ENCODE results near the gene ANKRD63. TPM values are rescaled to one million over a fixed set of nuclear protein-coding genes. Genes with fewer than 3 reads are reported as not detected.

The ANKRD63 gene
- total RNA-seq, 1 experiment from 2014 or later = 1.2 TPM

DNA sequence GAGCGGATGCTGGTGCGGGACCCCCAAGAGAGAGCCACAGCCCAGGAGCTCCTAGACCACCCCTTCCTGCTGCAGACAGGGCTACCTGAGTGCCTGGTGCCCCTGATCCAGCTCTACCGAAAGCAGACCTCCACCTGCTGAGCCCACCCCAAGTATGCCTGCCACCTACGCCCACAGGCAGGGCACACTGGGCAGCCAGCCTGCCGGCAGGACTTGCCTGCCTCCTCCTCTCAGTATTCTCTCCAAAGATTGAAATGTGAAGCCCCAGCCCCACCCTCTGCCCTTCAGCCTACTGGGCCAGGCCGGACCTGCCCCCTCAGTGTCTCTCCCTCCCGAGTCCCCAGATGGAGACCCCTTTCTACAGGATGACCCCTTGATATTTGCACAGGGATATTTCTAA lies 6.9 kb downstream of the ANKRD63 start (continued):
- TF ChIP-seq, protein P1, sequence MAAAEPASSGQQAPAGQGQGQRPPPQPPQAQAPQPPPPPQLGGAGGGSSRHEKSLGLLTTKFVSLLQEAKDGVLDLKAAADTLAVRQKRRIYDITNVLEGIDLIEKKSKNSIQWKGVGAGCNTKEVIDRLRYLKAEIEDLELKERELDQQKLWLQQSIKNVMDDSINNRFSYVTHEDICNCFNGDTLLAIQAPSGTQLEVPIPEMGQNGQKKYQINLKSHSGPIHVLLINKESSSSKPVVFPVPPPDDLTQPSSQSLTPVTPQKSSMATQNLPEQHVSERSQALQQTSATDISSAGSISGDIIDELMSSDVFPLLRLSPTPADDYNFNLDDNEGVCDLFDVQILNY (CRISPR knock-in tag; IDR thresholded peaks at IDR 0.05) = no peak
- no peak for TF ChIP-seq NR2C2 (CRISPR knock-in tag; IDR thresholded peaks at IDR 0.05)

DNA sequence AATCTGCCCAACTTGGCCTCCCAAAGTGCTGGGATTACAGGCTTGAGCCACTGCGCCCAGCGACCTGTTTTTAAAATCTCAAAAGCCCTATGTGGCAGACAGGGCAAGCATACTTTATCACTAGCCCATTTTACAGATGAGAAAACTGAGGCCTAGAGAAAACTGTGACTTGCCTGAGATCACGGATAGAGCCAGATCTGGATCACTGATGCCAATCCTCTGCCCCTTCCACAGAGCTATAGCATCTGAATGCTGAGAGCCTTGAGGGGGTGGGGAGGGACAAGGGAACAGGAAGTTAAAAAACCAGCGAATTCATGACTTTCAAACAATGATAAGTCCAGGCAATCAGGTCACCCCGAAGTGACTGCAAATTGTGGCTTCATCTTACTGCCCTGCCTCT lies 7.3 kb downstream of the ANKRD63 start:
- Mint-ChIP-seq H3K4me1 (peaks cover 31% of the 10 kb centered on the region), H3K4me3 (no peak overlapping the region), H3K9me3 (no peaks in the 10 kb centered on the region), H3K27me3 (ENCODE audit: low read depth) (peaks cover 26% of the 10 kb centered on the region), H3K27ac (no peak overlapping the region), H3K36me3 (no peaks in the 10 kb centered on the region)
- no peak for ATAC-seq
- TF ChIP-seq, protein P2, sequence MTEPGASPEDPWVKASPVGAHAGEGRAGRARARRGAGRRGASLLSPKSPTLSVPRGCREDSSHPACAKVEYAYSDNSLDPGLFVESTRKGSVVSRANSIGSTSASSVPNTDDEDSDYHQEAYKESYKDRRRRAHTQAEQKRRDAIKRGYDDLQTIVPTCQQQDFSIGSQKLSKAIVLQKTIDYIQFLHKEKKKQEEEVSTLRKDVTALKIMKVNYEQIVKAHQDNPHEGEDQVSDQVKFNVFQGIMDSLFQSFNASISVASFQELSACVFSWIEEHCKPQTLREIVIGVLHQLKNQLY (CRISPR knock-in tag; IDR thresholded peaks at IDR 0.05) = no peak
- no peak for TF ChIP-seq TP53 (CRISPR knock-in tag; IDR thresholded peaks at IDR 0.05)
- TF ChIP-seq, protein P3, sequence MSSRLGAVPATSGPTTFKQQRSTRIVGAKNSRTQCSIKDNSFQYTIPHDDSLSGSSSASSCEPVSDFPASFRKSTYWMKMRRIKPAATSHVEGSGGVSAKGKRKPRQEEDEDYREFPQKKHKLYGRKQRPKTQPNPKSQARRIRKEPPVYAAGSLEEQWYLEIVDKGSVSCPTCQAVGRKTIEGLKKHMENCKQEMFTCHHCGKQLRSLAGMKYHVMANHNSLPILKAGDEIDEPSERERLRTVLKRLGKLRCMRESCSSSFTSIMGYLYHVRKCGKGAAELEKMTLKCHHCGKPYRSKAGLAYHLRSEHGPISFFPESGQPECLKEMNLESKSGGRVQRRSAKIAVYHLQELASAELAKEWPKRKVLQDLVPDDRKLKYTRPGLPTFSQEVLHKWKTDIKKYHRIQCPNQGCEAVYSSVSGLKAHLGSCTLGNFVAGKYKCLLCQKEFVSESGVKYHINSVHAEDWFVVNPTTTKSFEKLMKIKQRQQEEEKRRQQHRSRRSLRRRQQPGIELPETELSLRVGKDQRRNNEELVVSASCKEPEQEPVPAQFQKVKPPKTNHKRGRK (CRISPR knock-in tag; IDR thresholded peaks at IDR 0.05; ENCODE audit: borderline replicate concordance) = no peak
- TF ChIP-seq NFYB (CRISPR knock-in tag; conservative IDR thresholded peaks at IDR 0.05; ENCODE audit: low read depth) = no peak
- TF ChIP-seq, protein P4, sequence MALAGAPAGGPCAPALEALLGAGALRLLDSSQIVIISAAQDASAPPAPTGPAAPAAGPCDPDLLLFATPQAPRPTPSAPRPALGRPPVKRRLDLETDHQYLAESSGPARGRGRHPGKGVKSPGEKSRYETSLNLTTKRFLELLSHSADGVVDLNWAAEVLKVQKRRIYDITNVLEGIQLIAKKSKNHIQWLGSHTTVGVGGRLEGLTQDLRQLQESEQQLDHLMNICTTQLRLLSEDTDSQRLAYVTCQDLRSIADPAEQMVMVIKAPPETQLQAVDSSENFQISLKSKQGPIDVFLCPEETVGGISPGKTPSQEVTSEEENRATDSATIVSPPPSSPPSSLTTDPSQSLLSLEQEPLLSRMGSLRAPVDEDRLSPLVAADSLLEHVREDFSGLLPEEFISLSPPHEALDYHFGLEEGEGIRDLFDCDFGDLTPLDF (CRISPR knock-in tag; IDR thresholded peaks at IDR 0.05) = no peak
- TF ChIP-seq OVOL2 (CRISPR knock-in tag; IDR thresholded peaks at IDR 0.05; ENCODE audit: borderline replicate concordance) = no peak
- no peak for TF ChIP-seq NR1H2 (CRISPR knock-in tag; IDR thresholded peaks at IDR 0.05)
- TF ChIP-seq GTF2I (CRISPR knock-in tag; conservative IDR thresholded peaks at IDR 0.05) = no peak
- TF ChIP-seq TEAD4 (CRISPR knock-in tag; IDR thresholded peaks at IDR 0.05) = no peak
- TF ChIP-seq CBFB (CRISPR knock-in tag; IDR thresholded peaks at IDR 0.05; ENCODE audit: low read depth) = no peak
- TF ChIP-seq, protein P5, sequence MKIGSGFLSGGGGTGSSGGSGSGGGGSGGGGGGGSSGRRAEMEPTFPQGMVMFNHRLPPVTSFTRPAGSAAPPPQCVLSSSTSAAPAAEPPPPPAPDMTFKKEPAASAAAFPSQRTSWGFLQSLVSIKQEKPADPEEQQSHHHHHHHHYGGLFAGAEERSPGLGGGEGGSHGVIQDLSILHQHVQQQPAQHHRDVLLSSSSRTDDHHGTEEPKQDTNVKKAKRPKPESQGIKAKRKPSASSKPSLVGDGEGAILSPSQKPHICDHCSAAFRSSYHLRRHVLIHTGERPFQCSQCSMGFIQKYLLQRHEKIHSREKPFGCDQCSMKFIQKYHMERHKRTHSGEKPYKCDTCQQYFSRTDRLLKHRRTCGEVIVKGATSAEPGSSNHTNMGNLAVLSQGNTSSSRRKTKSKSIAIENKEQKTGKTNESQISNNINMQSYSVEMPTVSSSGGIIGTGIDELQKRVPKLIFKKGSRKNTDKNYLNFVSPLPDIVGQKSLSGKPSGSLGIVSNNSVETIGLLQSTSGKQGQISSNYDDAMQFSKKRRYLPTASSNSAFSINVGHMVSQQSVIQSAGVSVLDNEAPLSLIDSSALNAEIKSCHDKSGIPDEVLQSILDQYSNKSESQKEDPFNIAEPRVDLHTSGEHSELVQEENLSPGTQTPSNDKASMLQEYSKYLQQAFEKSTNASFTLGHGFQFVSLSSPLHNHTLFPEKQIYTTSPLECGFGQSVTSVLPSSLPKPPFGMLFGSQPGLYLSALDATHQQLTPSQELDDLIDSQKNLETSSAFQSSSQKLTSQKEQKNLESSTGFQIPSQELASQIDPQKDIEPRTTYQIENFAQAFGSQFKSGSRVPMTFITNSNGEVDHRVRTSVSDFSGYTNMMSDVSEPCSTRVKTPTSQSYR (CRISPR knock-in tag; IDR thresholded peaks at IDR 0.05) = no peak
- CTCF ChIA-PET = interaction anchor here (0.9 to 12.1 kb wide), 12 partner anchors 8 to 230 kb away, joined by 3 to 690 read pairs (median 90); partner anchors contain the start of genes ANKRD63, CCDC9B, INAFM2 and PAK6
- no peak for DNase-seq (ENCODE audit: low spot score)
- POLR2A ChIA-PET = no interaction called here

DNA sequence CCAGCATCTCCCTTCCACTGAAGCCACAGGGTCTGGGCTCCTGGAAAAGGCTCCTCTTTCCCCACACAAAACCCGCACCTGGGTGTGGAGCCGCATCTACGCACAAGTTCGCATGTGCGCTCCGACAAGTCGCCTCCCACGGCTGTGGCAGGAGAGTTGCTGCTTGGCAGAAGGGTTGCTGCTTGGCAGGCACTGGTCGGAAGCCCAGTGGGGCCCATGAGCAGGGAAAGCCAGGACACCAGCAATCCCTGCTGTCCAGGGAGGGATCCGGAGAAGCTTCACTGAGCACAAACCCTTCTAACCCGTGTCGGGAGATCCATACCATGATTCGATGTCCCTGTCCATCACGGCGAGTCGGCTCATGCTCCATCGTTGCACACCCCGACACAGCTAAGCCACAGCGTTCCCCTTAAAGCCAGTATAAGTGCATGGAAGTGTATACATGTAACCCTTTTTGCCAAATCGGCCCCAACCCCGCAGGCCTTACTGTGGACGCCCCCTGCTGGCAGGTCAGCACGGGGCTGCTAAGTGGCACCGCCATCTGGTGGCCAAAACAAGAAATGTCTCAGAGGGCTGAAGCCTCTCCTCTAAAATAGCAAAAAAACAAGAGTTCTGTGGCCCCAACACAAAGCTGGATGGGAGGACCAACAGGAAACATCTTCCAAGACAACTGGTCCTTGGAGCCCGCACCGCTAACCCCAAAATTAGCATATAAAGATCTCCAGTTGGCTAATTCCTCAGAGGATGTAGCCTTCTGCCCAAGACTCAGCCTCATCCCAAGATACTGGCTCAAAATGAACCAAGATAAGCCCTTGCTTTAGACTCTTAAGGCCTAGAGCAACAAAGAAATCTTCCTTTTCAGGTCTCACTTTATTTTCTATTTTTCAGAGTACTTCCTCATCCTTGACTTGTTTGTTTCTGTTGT lies 8.3 kb downstream of the ANKRD63 start:
- peak overlapping the region; percentile 79; the same call in 1 of the 2 replicates for H3K27ac Mint-ChIP-seq
- POLR2A ChIA-PET = interaction anchor here (1.0 to 1.5 kb wide), 3 partner anchors 16 to 599 kb away, joined by 3 to 4 read pairs (median 3); no protein-coding TSS in a partner anchor
- TF ChIP-seq, protein P6, sequence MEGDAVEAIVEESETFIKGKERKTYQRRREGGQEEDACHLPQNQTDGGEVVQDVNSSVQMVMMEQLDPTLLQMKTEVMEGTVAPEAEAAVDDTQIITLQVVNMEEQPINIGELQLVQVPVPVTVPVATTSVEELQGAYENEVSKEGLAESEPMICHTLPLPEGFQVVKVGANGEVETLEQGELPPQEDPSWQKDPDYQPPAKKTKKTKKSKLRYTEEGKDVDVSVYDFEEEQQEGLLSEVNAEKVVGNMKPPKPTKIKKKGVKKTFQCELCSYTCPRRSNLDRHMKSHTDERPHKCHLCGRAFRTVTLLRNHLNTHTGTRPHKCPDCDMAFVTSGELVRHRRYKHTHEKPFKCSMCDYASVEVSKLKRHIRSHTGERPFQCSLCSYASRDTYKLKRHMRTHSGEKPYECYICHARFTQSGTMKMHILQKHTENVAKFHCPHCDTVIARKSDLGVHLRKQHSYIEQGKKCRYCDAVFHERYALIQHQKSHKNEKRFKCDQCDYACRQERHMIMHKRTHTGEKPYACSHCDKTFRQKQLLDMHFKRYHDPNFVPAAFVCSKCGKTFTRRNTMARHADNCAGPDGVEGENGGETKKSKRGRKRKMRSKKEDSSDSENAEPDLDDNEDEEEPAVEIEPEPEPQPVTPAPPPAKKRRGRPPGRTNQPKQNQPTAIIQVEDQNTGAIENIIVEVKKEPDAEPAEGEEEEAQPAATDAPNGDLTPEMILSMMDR (IDR thresholded peaks at IDR 0.05) = peak; percentile 100
- 0 out of 2 replicates have a peak, but pooled peaks have one; percentile 32 for TF ChIP-seq TEAD1 (CRISPR knock-in tag; IDR thresholded peaks at IDR 0.05)
- TF ChIP-seq, protein P5 (CRISPR knock-in tag; IDR thresholded peaks at IDR 0.05) = no peak
- TF ChIP-seq, protein P7, sequence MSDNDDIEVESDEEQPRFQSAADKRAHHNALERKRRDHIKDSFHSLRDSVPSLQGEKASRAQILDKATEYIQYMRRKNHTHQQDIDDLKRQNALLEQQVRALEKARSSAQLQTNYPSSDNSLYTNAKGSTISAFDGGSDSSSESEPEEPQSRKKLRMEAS (CRISPR knock-in tag; IDR thresholded peaks at IDR 0.05) = no peak; the same call in 1 of the 2 replicates

More for the DNA sequence above, 8.3 kb downstream of the ANKRD63 start:
- Mint-ChIP-seq H3K4me1 (peaks cover 25% of the 10 kb centered on the region), H3K9me3 (no peaks in the 10 kb centered on the region), H3K27me3 (ENCODE audit: low read depth) (peaks cover 17% of the 10 kb centered on the region), H3K4me3 (no peak overlapping the region), H3K36me3 (no peaks in the 10 kb centered on the region)
- DNase-seq (ENCODE audit: low spot score) = peak; percentile 88
- ATAC-seq = peak; percentile 35
- CTCF ChIA-PET = interaction anchor here (0.6 to 12.1 kb wide), 83 partner anchors 9 to 590 kb away, joined by 3 to 690 read pairs (median 5); partner anchors contain the start of genes ANKRD63, BMF, BUB1B and CCDC9B
